Stimulated activated CD8-positive, alpha-beta memory T cell treated with anti-CD3 and anti-CD28 coated beads, Interleukin-7, amount 100 ng/mL, for 24 hours (primary cell): Measurements from ENCODE around the gene R3HDM4.
"Not testable (repeated sequence)": the region's sequence is repeated elsewhere in the genome, so short reads cannot be mapped to it uniquely, and the experiment has no call there.

Source experiments
- DNase-seq: peaks from one replicate; pipeline ENCODE4 v3.0.0-alpha.2; 2020; ENCODE audit warnings: low read depth

The R3HDM4 gene

DNA sequence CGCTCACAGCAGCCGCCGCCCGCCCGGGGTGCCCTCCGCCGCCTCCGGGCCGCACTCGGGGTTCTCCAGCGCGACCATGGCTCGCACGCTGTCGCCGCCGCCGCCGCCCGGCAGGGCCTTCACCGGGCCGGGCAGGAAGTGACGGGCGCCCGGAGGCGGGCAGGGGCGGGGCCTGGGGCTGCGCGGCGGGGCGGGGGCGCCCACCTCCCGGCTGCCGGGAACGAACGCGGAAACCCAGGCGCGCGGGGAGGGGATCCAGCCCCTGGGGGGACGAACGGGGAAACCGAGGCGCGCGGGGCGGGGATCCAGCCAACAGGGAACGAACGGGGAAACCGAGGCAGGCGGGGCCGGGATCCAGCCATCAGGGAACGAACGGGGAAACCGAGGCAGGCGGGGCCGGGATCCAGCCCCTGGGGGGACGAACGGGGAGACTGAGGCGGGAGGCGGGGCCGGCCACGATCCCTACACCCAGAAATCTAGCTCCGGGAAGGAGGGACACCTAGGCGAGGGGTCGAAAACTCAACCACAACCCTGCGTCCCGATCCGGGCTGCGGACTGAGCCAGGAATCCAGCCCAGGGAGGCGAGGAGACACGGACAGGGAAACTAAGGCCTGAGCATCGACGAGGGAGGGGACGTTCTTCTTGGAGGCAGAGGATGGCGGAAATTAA lies at the start of gene R3HDM4:
TSS of gene R3HDM4 (minus strand) at position 140 of the 669 bp plus-strand sequence. CDS start at position 78, 62 bp downstream.
- DNase-seq = peak; percentile 71

DNA sequence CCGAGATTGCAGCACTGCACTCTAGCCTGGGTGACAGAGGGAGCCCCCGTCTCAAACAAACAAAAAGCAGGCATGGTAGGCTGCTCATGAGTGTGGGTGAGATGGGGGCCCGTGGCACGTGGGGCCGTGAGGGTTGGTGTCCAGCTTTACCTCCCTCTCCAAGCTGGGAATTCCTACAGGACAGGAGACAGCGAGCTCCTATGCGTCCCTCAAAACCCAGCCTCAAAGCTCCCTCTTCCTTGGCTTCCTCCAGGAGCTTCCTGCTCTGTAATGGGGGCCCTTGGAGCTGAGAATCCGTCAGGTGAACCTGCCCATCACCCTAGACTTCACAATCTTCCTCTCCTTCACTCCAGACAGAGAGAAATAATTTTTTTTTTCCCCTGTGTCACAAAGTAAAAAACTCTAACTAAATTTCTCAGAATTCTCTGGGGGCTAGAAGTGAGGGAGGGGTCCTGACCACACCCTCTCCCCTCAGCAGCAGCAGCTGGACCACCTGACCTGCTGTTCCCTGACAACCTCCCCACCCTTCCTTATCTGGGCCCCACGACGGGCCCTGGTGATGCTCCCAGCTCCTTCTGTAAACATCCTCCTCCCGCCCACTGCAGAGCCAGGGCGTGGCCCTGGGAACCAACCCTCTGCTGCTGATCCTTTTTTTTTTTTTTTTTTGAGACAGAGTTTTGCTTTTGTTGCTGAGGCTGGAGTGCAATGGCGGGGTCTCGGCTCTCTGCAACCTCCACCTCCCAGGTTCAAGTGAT lies 49.0 kb upstream of the R3HDM4 start:
- no peak for DNase-seq

DNA sequence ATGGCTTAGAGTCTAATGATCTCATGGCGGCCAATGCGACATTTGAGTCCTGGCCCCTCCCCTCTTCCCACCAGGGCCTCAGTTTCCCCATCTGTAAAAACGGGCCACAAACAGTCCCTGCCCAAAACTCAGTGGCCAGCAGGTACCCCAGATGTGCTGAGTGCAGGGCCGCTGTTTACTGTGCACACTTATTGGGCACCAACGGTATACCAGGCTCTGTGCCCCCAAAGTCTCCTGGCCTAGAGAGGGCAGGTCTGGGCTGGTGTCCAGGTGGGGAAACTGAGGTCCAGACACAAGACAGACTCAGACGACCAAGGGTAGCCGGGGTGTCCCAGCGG lies 47.6 kb upstream of the R3HDM4 start:
- DNase-seq = no peak

DNA sequence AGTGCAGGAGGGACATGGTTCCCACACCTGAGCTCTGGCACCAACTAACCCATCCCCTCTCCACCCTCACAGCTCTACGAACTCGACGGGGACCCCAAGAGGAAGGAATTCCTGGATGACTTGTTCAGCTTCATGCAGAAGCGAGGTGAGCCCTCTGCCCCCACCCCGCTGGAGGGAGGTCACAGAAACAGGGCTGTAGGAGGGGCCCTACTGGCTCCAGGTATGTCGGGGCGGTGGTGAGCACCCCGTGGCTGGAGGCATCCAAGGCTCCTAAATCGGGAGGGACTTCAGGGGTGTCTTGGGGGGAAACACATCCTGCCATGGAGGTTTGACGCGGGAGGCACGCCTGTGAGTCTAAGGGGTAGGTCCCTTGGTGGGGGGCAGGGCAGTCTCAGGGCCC lies 47.0 kb upstream of the R3HDM4 start:
- no peak for DNase-seq

DNA sequence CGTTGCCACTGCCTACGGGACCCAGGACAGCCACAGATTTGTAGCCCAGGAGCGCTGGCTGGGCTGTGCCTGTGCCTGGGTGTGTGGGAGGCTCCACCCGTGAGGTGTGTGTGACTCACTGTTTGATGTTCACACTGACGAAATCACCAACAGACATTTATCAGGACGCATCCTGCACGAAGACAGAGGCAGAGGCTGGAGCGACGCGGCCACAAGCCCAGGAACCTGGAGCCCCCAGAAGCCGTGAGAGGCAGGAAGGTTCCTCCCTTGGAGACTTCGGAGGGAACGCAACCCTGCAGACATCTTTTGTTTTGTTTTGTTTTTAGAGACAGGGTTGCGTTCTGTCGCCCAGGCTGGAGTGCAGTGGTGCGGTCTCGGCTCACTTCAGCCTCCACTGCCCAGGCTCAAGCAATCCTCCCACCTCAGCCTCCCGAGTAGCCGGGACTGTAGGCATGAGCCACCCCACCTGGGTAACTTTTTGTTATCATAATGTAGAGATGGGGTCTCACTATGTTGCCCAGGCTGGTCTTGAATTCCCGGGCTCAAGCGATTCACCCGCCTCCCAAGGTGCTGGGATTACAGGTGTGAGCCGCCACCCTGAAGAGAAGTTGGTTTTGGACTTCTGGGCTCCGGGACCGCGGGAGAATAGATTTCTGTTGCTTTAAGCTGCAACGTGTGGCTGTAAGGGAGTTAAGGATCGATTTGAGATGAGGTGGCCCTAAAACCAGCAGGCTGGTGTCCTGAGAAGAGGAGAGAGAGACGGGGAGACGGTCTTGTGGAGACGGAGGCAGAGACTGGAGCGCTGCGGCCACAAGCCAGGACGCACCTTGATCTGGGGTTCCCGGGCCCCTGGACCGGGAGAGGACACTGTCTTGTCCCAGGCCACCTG lies 46.2 kb upstream of the R3HDM4 start:
- DNase-seq = no peak

DNA sequence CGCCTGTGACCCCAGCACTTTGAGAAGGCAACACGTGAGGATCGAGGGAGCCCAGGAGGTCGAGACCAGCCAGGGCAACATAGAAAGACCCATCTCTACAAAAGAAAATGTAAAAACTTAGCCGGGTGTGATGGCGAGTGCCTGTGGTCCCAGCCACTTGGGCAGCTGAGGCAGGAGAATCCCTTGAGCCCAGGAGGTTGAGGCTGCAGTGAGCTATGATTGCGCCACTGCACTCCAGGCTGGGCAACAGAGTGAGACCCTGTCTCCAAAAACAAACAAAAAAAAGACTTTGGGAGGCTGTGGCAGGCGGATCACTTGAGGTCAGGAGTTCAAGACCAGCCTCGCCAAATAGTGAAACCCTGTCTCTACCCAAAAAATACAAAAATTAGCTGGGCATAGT lies 44.6 kb upstream of the R3HDM4 start:
- DNase-seq = not testable (repeated sequence)

DNA sequence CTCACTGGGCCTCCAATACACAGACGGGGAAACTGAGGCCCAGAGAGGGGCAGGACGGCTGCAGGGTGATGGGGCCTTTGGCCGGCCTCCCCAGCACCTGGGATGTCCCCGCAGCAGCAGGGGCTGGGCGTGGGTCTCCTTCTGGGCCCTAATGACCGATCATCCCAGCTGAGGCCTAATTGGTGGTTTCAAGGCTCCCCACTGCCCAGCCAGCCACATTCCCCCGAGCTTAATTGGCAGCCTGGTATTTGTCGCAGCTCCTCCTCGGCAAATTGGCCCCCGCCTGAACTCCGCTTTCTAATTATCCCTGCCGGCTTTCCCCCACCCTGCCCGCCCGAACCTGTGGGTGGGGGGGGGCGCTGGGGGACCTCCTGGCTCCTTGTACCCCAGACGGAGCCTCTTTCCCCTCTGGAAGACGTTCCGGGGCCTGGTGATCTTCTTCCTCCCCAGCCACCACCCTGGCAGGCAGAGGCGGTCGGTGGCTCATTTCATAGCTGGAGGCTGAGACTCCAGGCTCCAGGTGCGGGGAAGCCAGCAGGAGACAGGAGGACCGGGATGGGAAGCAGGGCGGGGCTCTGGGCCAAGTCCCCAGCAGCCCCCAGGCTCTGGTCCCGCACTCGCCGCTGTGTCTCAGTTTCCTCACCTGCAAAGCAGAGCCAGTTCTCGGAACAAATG lies 43.9 kb upstream of the R3HDM4 start:
- DNase-seq = no peak

DNA sequence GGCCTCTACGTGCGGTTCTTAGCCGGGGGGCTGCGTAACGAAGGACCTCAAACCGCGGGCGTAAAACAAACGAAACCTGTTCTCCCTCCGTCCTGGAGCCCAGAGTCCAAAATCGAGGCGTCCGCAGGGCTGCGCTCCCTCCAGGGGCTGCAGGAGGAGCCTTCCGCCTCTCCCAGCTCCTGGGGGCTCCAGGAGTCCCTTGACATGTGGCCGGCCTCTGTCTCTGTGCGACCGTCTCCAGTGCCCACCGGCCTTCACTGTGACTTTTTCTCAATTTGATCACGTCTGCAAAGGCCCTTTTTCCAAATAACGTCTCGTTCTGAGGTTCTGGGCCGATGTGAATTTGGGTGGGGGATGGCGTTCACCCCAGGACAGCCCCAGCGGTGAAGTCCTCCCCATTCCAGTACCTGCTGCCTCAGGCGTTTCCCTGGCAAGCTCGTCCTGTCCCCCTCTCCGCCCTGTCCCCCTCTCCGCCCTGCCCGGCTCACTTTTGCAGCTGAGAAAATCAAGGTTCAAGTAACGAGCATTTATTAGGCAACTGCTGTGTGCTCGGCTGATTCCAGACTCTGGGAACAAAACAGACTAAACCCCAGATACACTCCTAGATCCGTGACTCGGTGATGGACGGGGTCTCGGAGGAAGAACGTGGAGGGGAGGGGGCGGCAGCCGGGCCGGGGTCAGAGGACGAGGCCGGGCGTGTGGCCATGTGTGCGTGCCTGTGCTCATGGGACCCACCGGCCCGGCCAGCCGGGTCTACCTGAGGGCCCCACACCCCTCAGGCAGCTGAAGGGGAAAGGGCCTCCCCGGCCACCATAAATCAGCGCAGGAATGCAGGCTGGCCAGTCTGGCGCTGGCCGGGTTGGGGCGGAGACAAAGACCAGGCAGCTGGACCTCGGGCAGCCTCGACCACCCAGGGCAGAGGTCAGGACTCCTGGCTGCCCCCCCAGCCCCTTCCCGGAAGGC lies 43.1 kb upstream of the R3HDM4 start:
- DNase-seq = no peak

DNA sequence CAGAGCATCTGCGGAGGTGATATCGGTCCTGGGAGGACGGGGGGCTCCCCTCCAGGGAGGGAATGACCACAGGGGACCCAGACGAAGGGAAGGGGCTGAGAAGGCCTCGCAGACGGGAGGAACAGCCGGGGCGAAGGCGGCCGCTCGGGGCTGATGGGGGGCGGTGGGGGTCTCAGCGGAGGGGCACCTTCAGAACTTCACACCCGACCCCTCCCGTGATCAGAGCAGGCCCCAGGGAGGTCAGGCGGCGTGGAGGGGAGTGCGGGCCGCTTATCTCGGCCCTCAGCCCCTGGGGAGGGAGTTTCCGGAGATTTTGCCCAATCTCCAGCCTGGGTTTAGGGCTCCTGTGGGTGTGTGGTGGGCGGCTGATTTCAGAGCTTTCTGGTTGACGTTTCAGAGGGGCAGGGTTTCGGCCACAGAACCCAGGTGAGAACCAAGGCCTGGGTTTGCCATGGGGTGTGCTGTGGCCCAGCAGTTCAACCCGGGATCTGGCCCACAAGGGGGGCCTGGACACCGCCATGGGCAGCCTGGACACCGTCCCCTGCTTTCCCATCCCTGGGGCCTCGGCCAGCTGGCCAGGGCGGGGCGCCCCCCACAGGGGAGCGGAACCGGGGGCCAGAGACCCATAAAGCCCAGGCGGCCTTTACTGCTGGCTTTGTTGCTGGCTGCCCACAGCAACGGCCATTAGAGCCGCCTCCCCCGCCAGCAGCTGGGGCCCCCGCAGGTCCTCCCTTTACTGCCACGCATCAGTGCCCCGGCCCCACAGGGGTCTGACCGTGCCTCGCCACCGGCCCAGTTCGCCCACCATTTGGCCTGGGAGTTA lies 41.9 kb upstream of the R3HDM4 start:
- no peak for DNase-seq

DNA sequence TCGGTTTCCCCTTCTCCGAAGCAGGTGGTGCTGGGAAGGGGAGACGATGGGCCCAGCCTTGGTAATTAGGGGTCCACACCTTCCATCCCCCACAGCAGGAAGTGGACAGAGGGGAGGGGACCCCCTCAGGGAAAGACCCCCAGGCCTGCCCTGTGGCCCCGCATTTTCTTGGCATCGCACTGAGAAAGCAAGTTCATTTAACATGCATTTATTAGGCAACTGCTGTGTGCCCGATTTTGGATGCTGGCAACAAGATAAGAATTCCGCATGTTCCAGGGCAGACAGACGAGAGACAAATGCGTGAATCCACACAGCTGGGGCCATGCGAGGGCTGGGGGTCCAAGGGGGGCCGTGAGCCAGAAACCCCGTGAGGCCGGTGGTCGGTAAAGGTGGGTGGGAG lies 41.3 kb upstream of the R3HDM4 start:
- DNase-seq = no peak

DNA sequence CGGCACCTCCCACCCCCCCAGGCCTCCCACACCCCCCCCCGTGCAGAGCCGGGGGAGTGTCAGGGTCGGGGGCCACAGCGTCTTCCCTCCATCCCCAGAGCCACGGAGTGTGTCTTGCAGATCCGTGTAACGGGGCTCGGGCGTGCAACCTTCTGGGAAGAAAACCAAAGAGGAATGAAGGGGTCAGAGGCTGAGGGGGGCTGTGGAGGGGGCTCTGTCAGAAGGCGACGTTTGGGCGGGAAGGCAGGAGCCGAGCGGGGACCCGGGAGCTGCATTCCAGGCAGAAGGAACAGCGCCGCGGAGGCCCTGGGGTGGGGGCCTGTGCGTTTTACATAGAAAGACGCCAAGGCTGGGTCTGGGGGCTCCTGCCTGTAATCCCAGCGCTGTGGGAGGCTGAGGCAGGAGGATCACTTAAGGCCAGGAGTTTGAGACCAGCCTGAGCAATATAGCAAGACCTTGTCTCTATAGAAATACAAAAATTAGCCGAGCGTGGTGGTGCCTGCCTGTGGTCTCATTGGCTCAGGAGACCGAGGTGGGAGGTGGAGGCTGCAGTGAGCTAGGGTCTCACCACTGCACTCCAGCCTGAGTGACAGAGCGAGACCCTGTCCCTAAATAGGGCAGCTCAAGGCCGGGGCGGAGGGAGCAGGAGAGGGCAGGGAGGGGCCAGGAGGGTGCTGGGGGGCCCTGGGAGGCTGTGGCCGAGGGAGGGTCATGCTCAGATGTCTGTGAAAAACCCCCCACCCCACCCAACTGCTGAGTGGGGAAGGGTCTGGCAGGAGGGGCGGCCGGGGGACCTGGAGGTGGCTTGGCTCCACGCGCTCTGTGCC lies 40.6 kb upstream of the R3HDM4 start:
- DNase-seq = no peak

DNA sequence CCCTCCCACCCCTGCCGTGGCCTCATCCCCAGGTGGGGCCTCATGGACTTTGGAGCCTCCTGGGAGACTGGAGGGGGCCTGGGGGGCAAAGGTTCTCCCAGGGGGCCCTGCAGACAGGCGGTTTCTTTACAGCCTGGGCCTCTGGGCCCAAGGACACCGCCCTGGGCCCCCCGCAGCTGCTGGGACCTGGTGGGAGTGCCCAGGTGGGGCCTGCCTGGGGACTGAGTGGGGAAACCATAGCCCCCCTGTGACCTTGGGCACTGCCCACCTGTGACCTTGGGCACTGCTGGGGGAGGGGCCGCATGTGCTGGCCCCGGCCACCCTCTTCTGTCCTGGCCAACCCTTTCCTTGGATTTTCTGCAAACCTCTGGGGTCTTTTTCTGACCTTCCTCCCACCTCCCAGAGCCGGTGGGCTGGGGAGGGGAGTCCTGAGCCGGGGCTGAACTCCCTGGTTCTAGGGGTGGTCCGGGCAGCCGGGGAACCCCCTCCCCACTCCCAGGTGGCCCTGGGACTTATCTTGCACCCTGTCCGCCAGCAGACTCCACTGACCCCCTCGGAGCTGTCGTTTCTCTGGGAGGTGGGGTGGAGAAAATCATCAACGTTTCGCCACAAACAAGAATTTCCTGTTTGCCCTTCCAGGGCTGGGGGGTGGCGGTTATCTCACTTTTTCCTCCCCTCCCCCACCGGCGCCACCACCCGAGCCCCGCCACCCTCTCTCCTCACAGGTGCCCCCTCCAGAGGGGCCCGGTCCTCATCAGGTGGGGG lies 39.8 kb upstream of the R3HDM4 start:
- DNase-seq = no peak

DNA sequence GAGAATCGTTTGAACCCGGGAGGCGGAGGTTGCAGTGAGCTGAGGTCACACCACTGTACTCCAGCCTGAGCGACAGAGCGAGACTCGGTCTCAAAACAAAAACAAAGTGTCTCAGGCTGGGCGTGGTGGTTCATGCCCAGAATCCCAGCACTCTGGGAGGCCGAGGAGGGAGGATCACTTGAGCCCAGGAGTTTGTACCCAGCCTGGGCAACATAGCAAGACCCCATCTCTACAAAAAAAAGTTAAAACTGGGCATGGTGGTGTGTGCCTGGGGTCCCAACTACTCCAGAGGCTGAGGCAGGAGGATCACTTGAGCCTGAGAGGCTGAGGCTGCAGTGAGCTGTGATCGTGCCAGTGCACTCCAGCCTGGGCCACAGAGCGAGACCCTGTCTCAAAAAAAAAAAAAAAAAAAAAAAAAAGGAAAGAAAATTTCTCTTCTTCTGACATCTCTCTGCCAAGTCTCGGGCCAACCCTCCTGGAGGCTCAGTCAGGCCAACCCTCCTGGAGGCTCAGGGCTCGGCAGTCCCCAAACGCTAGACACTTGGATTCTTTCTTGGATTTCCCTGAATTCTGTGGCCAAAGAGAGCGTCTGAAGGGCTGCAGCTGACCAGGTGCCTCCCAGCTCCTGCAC lies 39.1 kb upstream of the R3HDM4 start:
- no peak for DNase-seq

DNA sequence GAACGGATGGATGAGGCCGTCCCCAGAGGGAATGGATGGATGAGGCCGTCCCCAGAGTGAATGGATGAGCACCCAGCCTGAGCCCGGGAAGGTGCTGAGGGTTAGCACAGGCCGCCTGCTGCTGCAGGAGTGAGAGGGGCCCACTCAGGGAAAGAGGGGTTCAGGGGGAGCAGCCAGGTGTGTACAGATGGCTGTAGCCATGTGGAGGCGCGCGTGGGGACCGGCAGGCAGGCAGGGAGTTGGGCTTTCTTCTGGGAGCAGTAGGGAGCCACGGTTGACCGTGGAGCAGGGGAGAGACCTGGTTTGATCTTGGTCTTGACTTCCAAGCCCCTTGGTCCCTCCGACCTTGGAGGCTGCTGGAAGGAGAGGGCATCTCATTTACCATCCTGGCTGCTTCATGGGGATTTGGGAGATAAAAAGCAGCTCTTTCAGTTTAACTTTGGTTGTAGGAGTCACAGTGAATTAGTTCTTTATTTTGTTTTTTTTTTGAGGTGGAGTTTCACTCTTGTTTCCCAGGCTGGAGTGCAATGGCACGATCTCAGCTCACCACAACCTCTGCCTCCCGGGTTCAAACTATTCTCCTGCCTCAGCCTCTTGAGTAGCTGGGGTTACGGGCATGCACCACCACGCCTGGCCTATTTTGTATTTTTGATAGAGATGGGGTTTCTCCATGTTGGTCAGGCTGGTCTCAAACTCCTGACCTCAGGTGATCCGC lies 37.5 kb upstream of the R3HDM4 start:
- no peak for DNase-seq

DNA sequence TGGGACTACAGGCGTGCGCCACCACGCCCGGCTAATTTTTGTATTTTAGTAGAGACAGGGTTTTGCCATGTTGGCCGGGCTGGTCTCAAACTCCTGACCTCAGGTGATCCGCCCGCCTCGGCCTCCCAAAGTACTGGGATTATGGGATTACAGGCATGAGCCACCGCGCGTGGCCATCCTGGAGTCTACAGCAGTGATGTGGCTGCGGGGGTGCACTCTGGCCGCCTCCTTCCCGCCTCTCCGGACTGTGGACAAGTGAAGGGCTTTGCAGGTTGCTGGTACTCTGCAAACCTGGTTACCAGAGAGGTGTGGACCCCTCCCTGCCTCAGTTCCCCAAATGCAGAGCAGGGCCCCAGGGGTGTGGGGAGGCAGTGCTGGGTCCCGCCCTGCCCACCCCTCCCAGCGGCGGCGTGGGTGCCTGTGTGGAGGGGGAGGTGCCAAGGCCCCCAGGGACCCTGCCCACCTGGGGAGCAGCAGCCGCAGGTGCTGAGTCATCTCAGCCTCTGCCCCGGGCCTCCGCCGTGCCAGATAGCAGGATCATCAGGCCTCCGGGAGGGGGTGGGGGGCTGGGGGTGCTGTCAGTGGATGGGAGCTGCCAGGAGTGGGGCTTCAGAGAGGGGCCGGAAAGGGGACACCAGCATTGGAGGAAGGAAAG lies 36.0 kb upstream of the R3HDM4 start:
- no peak for DNase-seq

DNA sequence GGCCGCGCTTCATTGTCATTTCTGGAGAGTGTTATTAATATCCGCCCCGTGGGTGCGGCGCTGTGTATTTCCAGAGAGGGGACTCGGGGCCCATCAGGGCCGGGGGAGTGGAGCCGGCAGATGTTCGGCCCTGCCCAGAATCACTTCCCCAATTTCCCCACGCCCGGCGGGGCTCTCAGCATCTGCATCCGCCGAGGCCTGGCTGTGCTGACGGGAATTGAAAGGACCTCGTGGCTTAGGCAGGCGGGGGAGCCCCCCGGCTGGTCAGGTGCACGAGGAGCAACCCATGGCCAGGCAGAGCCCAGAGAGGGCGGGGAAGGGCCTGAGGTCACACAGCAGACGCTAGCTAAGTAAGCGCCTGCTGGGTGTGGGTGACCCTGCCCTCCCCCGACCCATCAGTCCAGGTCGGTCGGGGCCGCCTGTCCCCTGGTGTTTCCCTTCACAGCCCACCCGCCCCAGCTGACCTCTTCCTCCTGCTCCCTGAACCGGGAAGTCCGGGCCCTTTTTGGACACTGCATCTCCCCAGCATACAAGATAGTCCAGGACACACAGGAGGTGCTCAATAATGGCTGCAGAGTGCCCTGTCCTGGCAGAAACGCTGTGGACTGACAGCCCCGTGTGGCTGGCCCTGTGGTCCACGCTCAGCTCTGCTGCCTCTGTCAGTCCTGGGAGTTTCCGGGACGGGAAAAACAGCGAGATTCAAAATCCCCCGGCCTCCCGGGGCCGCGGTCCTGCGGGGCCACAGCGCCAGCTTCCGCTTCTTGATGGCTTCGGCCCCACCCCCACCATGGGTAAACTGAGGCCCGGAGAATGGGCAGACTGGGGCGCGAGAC lies 34.9 kb upstream of the R3HDM4 start:
- no peak for DNase-seq
